HepG2 (cell line): ENCODE measurements around the gene GZMH. TPM values are rescaled to one million over a fixed set of nuclear protein-coding genes. Genes with fewer than 3 reads are reported as not detected.

Source experiments
- EEA1 ChIP-seq: sonication (generic); formaldehyde crosslinking; IDR thresholded peaks from 2 replicates; pipeline ENCODE4 v1.5.1; 2020; ENCODE audit warnings: mild to moderate bottlenecking, missing genetic modification reagents, borderline replicate concordance
- FOXJ3 ChIP-seq: sonication (generic); formaldehyde crosslinking; IDR thresholded peaks from 2 replicates; pipeline ENCODE4 v1.4.0; 2020; ENCODE audit warnings: missing genetic modification reagents, mild to moderate bottlenecking, borderline replicate concordance
- IRF2 ChIP-seq: IDR thresholded peaks from 2 replicates; pipeline ENCODE4 v1.6.1; 2018; ENCODE audit warnings: missing genetic modification reagents, missing compliant biosample characterization
- NFATC3 ChIP-seq: sonication (generic); formaldehyde crosslinking; IDR thresholded peaks from 2 replicates; pipeline ENCODE4 v1.5.1; 2020; ENCODE audit warnings: mild to moderate bottlenecking, missing genetic modification reagents
- NR2F6 ChIP-seq, 2 experiments: IDR thresholded peaks; 2 replicates each; pipeline ENCODE4 v1.6.1; 2016; ENCODE audit warnings: antibody characterized with exemption in 1 of 2, mild to moderate bottlenecking in 1 of 2
- NRL ChIP-seq: sonication (generic); formaldehyde crosslinking; IDR thresholded peaks from 2 replicates; pipeline ENCODE4 v1.5.0; 2020; ENCODE audit warnings: missing genetic modification reagents, mild to moderate bottlenecking, moderate library complexity, borderline replicate concordance
- PHF8 ChIP-seq: sonication (generic); formaldehyde crosslinking; IDR thresholded peaks from 2 replicates; pipeline ENCODE4 v1.5.0; 2020; ENCODE audit warnings: missing genetic modification reagents
- RNF2 ChIP-seq: fragments of 450-650 bp; conservative IDR thresholded peaks from 2 replicates; pipeline ENCODE4 v1.6.1; 2016; ENCODE audit warnings: low read depth
- SP4 ChIP-seq: sonication (generic); formaldehyde crosslinking; IDR thresholded peaks from 2 replicates; pipeline ENCODE4 v1.8.1; 2023; ENCODE audit warnings: mild to moderate bottlenecking, missing genetic modification reagents
- STAG1 ChIP-seq: sonication (generic); formaldehyde crosslinking; IDR thresholded peaks from 2 replicates; pipeline ENCODE4 v1.4.0; 2020; ENCODE audit warnings: missing genetic modification reagents
- XRCC5 ChIP-seq: fragments of 200-400 bp; formaldehyde crosslinking; optimal IDR thresholded peaks from 2 replicates; pipeline ENCODE3; 2017; ENCODE audit warnings: mild to moderate bottlenecking, low read length
- ZBTB39 ChIP-seq: sonication (generic); formaldehyde crosslinking; IDR thresholded peaks from 2 replicates; pipeline ENCODE4 v1.5.0; 2020; ENCODE audit warnings: missing genetic modification reagents
- ZFP37 ChIP-seq: sonication (generic); formaldehyde crosslinking; IDR thresholded peaks from 2 replicates; pipeline ENCODE4 v1.4.0; 2020; ENCODE audit warnings: missing genetic modification reagents, borderline replicate concordance
- ZNF225 ChIP-seq: sonication (generic); formaldehyde crosslinking; IDR thresholded peaks from 2 replicates; pipeline ENCODE4 v1.4.0; 2020; ENCODE audit warnings: mild to moderate bottlenecking, missing genetic modification reagents
- ZNF335 ChIP-seq: sonication (generic); formaldehyde crosslinking; IDR thresholded peaks from 2 replicates; pipeline ENCODE4 v1.4.0; 2020; ENCODE audit warnings: missing genetic modification reagents
- ZNF354B ChIP-seq: sonication (generic); formaldehyde crosslinking; IDR thresholded peaks from 2 replicates; pipeline ENCODE4 v1.8.0; 2022; ENCODE audit warnings: mild to moderate bottlenecking, missing genetic modification reagents
- ZNF557 ChIP-seq: sonication (generic); formaldehyde crosslinking; IDR thresholded peaks from 2 replicates; pipeline ENCODE4 v1.4.0; 2020; ENCODE audit warnings: missing genetic modification reagents
- polyA plus RNA-seq, 8 experiments: library from polyadenylated mRNA; depleted of rRNA in 3 of 8; stranded (reverse) in 7 of 8; unstranded in 1 of 8; fragments of >200 nt; fragmentation: Illumina TruSeq in 4 of 8; extraction: Trizol in 4 of 8; gene quantifications; 2 replicates each; pipeline versions ENCODE4 v1.2.1 to v1.2.3, GENCODE V29; 2011 to 2016; ENCODE audit warnings: low read depth in 4 of 8, missing spikeins in 1 of 8, mixed read lengths in 1 of 8; ENCODE audit not compliant: insufficient read depth in 1 of 8
- total RNA-seq, 5 experiments: library from RNA; depleted of rRNA; stranded (reverse); fragments of >200 nt; fragmentation: Illumina TruSeq; extraction: Trizol; gene quantifications; 2 replicates each; pipeline ENCODE4 v1.2.3, GENCODE V29; 2016; ENCODE audit warnings: low read depth in 1 of 5
- TF ChIP-seq, protein P1 (sequence below): sonication (generic); formaldehyde crosslinking; IDR thresholded peaks from 2 replicates; pipeline ENCODE4 v1.4.0; 2020; ENCODE audit warnings: missing genetic modification reagents
- TF ChIP-seq, protein P2 (sequence below): sonication (generic); formaldehyde crosslinking; IDR thresholded peaks from 2 replicates; pipeline ENCODE4 v1.4.0; 2020; ENCODE audit warnings: mild to moderate bottlenecking, missing genetic modification reagents, borderline replicate concordance
- TF ChIP-seq, protein P3 (sequence below): sonication (generic); formaldehyde crosslinking; conservative IDR thresholded peaks from 2 replicates; pipeline ENCODE4 v1.4.0; 2020; ENCODE audit warnings: missing genetic modification reagents
- TF ChIP-seq, protein P4 (sequence below): sonication (generic); formaldehyde crosslinking; conservative IDR thresholded peaks from 2 replicates; pipeline ENCODE4 v1.8.0; 2022; ENCODE audit warnings: mild to moderate bottlenecking, moderate library complexity, missing genetic modification reagents

GZMH gene
- total and polyA plus RNA-seq, 2 of the 13 experiments (the other 11 are each of a cell fraction or from before 2014, with no cell fraction given): 0.08 TPM; not detected in 1

- TF ChIP-seq EEA1 (no peak), ZNF354B (0 out of 2 replicates have a peak, but pooled peaks have one; percentile 64), NR2F6 (IDR thresholded peaks at IDR 0.05) (no peak), NR2F6 (CRISPR knock-in tag; IDR thresholded peaks at IDR 0.05) (no peak), STAG1 (CRISPR knock-in tag) (peak; percentile 68), ZNF225 (CRISPR knock-in tag) (peak; percentile 97), ZBTB39 (CRISPR knock-in tag) (no peak), FOXJ3 (CRISPR knock-in tag) (no peak), IRF2 (CRISPR knock-in tag) (no peak), SP4 (CRISPR knock-in tag) (no peak), NFATC3 (CRISPR knock-in tag) (peak; percentile 61; the same call in 1 of the 2 replicates), ZNF557 (CRISPR knock-in tag) (no peak), ZNF335 (CRISPR knock-in tag) (no peak), PHF8 (CRISPR knock-in tag) (peak; percentile 16; the same call in 1 of the 2 replicates), ZFP37 (CRISPR knock-in tag) (no peak), XRCC5 (peak; percentile 97), NRL (peak; percentile 85; the same call in 1 of the 2 replicates), RNF2 (no peak)
- TF ChIP-seq, protein P1, sequence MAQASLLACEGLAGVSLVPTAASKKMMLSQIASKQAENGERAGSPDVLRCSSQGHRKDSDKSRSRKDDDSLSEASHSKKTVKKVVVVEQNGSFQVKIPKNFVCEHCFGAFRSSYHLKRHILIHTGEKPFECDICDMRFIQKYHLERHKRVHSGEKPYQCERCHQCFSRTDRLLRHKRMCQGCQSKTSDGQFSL (CRISPR knock-in tag): no peak
- TF ChIP-seq, protein P2, sequence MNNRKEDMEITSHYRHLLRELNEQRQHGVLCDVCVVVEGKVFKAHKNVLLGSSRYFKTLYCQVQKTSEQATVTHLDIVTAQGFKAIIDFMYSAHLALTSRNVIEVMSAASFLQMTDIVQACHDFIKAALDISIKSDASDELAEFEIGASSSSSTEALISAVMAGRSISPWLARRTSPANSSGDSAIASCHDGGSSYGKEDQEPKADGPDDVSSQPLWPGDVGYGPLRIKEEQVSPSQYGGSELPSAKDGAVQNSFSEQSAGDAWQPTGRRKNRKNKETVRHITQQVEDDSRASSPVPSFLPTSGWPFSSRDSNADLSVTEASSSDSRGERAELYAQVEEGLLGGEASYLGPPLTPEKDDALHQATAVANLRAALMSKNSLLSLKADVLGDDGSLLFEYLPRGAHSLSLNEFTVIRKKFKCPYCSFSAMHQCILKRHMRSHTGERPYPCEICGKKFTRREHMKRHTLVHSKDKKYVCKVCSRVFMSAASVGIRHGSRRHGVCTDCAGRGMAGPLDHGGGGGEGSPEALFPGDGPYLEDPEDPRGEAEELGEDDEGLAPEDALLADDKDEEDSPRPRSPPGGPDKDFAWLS (CRISPR knock-in tag): no peak
- TF ChIP-seq, protein P3, sequence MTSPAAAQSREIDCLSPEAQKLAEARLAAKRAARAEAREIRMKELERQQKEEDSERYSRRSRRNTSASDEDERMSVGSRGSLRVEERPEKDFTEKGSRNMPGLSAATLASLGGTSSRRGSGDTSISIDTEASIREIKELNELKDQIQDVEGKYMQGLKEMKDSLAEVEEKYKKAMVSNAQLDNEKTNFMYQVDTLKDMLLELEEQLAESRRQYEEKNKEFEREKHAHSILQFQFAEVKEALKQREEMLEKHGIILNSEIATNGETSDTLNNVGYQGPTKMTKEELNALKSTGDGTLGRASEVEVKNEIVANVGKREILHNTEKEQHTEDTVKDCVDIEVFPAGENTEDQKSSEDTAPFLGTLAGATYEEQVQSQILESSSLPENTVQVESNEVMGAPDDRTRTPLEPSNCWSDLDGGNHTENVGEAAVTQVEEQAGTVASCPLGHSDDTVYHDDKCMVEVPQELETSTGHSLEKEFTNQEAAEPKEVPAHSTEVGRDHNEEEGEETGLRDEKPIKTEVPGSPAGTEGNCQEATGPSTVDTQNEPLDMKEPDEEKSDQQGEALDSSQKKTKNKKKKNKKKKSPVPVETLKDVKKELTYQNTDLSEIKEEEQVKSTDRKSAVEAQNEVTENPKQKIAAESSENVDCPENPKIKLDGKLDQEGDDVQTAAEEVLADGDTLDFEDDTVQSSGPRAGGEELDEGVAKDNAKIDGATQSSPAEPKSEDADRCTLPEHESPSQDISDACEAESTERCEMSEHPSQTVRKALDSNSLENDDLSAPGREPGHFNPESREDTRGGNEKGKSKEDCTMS (CRISPR knock-in tag): no peak
- TF ChIP-seq, protein P4, sequence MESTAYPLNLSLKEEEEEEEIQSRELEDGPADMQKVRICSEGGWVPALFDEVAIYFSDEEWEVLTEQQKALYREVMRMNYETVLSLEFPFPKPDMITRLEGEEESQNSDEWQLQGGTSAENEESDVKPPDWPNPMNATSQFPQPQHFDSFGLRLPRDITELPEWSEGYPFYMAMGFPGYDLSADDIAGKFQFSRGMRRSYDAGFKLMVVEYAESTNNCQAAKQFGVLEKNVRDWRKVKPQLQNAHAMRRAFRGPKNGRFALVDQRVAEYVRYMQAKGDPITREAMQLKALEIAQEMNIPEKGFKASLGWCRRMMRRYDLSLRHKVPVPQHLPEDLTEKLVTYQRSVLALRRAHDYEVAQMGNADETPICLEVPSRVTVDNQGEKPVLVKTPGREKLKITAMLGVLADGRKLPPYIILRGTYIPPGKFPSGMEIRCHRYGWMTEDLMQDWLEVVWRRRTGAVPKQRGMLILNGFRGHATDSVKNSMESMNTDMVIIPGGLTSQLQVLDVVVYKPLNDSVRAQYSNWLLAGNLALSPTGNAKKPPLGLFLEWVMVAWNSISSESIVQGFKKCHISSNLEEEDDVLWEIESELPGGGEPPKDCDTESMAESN (CRISPR knock-in tag): no peak
Observed at GRCh38 chr14:24605435-24606190, 3.9 kb downstream of the GZMH start (continued).
